ENCODE results near the gene MTNR1B. TPM values are rescaled to one million over a fixed set of nuclear protein-coding genes. Genes with fewer than 3 reads are reported as not detected.
A peak's percentile ranks its signal among the peaks of the same experiment; 100 is the strongest.

The MTNR1B gene
- not detected for polyA plus RNA-seq (ENCODE audit: insufficient read length in 3 of 3)

- no peak for DNase-seq (ENCODE audit: low read depth in 3 of 3, low spot score in 2 of 3)
Measured at GRCh38 chr11:92969634-92970347, at the start of gene MTNR1B. TSS of gene MTNR1B (plus strand) at chr11:92969651. CDS start at chr11:92969726, 75 bp downstream.

GRCh38 chr11:92920331-92920730, 49.1 kb upstream of the MTNR1B start:
- DNase-seq (ENCODE audit: low read depth in 3 of 3, low spot score in 2 of 3): no peak

- DNase-seq (ENCODE audit: low read depth in 3 of 3, low spot score in 2 of 3): no peak
Measured at GRCh38 chr11:92922731-92923130, 46.7 kb upstream of the MTNR1B start.

- DNase-seq (ENCODE audit: low read depth in 3 of 3, low spot score in 2 of 3): no peak
Measured at GRCh38 chr11:92929246-92929645, 40.2 kb upstream of the MTNR1B start.

- DNase-seq (ENCODE audit: low read depth in 3 of 3, low spot score in 2 of 3): no peak
Measured at GRCh38 chr11:92929653-92930052, 39.8 kb upstream of the MTNR1B start.

- DNase-seq (ENCODE audit: low read depth in 3 of 3, low spot score in 2 of 3): no peak
Measured at GRCh38 chr11:92931746-92932422, 37.6 kb upstream of the MTNR1B start.

GRCh38 chr11:92939305-92939704, 30.1 kb upstream of the MTNR1B start:
- no peak for DNase-seq (ENCODE audit: low read depth in 3 of 3, low spot score in 2 of 3)

- peak in 1 of 3 donors; percentile 6 for DNase-seq (ENCODE audit: low read depth in 3 of 3, low spot score in 2 of 3)
Measured at GRCh38 chr11:92941676-92942571, 27.5 kb upstream of the MTNR1B start.

- no peak for DNase-seq (ENCODE audit: low read depth in 3 of 3, low spot score in 2 of 3)
Measured at GRCh38 chr11:92946707-92947106, 22.7 kb upstream of the MTNR1B start.

GRCh38 chr11:92948116-92948515, 21.3 kb upstream of the MTNR1B start:
- no peak for DNase-seq (ENCODE audit: low read depth in 3 of 3, low spot score in 2 of 3)

GRCh38 chr11:92954003-92954402, 15.4 kb upstream of the MTNR1B start:
- no peak for DNase-seq (ENCODE audit: low read depth in 3 of 3, low spot score in 2 of 3)

- DNase-seq (ENCODE audit: low read depth in 3 of 3, low spot score in 2 of 3): no peak
Measured at GRCh38 chr11:92955860-92956259, 13.6 kb upstream of the MTNR1B start.

GRCh38 chr11:92960886-92961285, 8.6 kb upstream of the MTNR1B start:
- DNase-seq (ENCODE audit: low read depth in 3 of 3, low spot score in 2 of 3): no peak

- DNase-seq (ENCODE audit: low read depth in 3 of 3, low spot score in 2 of 3): no peak
Measured at GRCh38 chr11:92962446-92962845, 7.0 kb upstream of the MTNR1B start.

GRCh38 chr11:92964471-92964870, 5.0 kb upstream of the MTNR1B start:
- no peak for DNase-seq (ENCODE audit: low read depth in 3 of 3, low spot score in 2 of 3)

- DNase-seq (ENCODE audit: low read depth in 3 of 3, low spot score in 2 of 3): no peak
Measured at GRCh38 chr11:92965196-92965595, 4.3 kb upstream of the MTNR1B start.

GRCh38 chr11:92967178-92967577, 2.3 kb upstream of the MTNR1B start:
- no peak for DNase-seq (ENCODE audit: low read depth in 3 of 3, low spot score in 2 of 3)

- DNase-seq (ENCODE audit: low read depth in 3 of 3, low spot score in 2 of 3): no peak
Measured at GRCh38 chr11:92967867-92968266, 1.6 kb upstream of the MTNR1B start.

- DNase-seq (ENCODE audit: low read depth in 3 of 3, low spot score in 2 of 3): no peak
Measured at GRCh38 chr11:92969293-92969633, 188 bp upstream of the MTNR1B start.

- DNase-seq (ENCODE audit: low read depth in 3 of 3, low spot score in 2 of 3): no peak
Measured at GRCh38 chr11:92972248-92972647, 2.8 kb downstream of the MTNR1B start.

GRCh38 chr11:92975285-92975684, 5.8 kb downstream of the MTNR1B start:
- no peak for DNase-seq (ENCODE audit: low read depth in 3 of 3, low spot score in 2 of 3)
